NOMO-1 treated with dmso at 0.1 percent for 144 hours (cell line): ENCODE measurements around the gene GABARAP.
"Not testable (repeated sequence)": the region's sequence is repeated elsewhere in the genome, so short reads cannot be mapped to it uniquely, and the experiment has no call there.

Experiments
- DNase-seq: peaks from one replicate; lab custom pipeline; 2025; ENCODE audit not compliant: unreplicated experiment; lab: John Stamatoyannopoulos, UW

Gene GABARAP

DNA sequence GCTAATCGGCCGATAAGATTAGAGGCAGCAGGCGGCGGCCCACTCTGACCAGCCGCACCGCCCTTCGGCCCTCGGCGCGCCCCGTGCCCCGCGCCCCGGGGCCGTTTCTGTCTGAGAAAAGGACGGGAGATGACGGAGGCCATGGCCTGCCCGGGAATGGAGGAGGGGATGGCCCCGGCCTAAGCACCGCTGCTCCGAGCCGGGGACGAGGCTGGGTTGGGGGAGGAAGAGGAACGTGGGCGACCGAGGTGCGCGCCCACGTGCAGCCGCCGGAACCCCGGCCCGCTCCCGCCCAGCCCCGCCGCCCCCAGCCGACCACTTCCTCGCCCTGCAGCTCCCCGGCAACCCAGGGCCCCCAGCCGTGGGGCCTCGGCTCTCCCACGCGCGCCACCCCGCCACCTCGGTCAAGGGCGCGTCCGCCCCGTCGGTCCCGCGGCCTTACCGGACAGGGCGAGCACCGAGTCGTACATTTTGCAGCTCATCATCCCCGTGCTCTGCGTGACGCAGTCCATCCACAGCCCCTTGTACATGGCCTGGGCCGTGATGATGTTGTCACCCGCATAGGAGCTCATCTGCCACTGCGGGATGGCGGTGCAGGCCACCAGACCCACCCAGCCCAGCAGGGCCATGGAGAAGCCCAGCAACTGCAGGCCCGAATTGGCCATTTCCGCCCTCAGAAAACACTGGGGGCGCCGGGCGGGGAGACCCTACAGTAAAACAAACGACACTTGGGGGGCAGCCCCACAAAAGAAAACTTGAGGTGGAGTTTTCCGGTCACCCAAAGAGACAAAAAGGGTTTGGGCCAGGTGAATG, 19.3 kb upstream of the GABARAP start:
- no peak for DNase-seq

DNA sequence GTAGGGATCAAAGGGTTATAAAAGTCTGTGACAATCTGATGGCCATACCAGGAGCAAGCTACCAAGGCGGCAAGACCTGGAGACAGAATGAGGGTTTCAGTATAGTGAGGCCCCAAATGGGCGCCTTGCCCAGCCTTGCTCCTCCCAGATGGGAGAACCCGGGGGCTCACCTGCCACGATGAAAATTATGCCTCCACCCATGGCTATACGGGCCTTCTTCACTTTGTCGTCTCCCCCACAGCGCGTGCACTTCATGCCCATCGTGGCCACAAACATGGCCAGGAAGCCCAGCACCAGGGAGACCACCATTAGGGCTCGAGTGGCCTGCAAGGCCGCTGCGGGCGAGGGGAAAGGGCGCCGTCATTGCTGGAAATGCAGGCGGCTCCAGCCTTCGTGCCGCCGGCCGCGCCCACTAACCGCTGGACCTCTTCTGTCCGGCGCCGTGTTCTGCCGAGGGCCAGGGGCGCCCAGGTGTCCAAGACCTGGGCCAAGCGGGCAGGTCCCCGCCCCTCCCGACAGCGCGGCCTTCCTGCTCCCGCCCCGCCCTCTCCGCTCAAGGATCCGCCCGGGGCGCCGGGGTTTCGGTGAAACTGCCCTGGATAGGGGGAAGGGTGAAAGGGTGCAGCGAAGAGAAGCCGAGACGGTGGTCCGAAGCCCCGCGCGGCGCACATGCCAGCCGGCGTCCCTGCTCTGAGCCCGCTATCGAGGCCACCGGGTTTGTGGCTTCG, 18.6 kb upstream of the GABARAP start:
- DNase-seq = no peak

DNA sequence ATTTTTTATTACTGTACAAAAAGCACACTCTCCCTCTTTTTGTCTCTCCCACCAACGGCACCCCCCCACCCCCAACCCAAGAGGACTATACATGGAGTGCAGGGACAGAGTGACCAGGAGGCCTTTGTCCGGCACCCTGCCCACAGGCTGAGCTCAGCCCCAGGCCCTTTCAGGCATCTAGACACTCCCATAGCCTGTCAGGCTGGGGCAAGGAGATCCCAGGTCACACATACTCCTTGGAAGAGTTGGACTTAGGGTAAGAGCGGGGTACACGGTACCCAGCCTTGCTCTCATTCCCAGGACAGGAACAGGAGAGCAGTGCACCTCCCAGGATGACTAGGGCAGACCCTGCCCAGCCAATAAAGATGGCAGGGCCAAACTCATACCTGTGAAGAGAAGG, 17.9 kb upstream of the GABARAP start:
- no peak for DNase-seq

DNA sequence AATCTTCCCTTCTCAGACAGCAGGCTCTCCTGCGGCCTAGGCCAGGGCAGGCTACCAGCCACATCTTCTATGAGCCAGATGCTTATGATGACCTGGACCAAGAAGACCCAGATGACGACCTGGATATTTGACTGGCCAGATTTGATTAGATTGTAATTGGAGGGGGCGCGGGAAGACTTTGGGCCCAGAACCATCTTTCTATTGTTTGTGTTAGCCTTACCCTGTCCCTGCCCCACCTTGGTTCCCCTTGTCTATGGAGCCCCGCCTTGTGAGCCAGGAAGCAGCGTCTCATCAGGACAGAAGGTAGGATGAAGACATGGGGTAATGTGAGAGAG, 17.3 kb upstream of the GABARAP start:
- DNase-seq = no peak

DNA sequence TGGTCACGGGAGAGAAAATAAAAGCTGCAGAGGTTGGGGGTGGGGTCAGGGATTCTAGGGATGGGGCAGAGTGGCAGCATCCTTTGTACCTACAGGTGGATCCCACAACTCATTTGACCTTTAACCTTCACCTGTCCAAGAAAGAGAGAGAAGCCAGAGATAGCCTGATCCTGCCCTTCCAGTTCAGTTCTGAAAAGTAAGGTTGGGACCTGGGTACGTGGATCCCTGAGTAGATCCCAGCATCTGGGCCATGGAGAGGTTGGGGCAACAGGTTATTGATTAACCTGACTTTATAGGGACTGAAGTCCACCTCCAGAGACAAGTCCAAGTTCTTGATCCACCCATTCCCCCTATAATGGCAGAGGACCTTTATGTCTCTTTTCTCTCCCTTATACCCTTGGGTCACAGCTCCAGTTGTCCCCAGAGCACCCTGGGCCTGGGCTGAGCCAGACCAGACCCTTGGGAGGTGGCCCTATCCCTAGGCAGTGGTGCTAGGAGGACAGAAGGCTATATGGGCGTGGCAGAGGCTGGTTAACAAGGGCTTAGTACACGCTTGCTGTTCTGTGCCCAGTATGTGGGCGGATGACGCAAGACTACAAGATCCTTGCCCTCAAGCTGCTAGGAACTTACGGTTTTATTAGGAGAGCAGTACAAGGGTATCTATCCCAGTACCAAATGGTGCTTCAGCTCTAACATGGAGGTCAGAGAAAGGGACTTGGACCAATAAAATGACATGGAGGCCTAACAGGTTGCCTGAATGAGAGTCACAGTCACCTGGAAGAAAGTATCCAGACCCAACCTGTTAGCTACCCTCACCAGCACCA, 16.7 kb upstream of the GABARAP start:
- DNase-seq = no peak

DNA sequence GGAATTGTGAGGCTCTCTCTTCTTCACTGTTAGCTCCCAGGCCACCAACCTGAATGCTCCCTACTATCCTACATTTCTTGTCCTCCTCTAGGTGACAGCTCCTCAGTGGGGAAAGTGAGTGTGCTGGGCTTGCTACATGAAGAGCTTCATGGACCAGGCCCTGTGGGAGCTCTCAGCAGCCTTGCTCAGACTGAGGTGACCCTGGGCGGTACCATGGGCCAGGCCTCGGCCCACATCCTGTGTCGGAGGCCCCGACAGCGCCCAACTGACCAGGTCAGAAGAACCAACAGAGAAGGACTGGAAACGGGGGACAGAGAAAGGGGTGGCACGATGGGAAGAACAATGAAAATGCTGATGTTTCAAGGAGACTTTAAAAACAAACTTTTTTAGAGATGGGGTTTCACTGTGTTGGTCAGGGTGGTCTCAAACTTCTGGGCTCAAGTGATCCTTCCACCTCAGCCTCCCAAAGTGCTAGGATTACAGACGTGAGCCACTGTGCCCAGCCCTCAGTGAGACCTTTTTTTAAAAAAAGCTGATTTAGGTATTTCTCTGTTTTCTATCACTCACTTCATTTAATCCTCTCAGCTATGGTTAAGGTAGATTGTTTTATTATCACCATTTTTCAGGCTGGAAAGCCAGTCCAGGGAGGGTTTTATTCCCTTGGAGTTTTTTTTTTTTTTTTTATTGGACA, 14.7 kb upstream of the GABARAP start:
- no peak for DNase-seq

DNA sequence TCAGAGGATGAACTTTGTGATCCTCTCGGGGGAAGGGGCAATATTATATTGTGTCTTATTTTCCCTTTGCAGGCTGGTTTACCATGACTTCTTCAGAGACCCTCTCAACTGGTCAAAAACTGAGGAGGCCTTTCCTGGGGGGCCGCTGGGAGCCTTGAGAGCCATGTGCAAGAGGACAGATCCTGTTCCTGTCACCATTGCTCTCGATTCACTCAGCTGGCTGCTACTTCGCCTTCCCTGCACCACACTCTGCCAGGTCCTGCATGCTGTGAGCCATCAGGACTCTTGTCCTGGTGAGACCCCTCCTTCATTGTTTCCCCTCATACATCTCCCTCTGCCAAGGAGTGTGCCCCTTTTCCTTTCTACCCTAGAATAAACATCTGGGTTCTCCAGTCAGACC, 12.3 kb upstream of the GABARAP start:
- DNase-seq = no peak

DNA sequence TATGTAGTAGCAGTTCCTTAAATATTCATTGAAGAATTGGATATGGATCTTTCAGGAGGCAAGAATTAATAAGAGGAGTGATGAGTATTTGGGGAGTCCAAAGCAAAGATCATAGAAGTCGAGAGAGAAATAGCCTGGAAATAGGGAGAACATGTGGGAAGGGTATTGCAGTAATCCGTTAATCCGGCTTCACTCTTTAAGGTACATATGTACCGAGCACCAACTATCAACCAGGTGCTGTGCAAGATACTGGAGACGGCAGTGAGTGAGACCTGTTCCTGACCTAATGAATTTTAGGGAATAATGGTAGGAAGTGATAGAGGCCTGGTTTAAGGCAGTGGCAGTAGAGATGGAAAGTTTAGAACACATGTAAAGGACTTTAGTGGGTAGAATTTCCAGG, 10.8 kb upstream of the GABARAP start:
- no peak for DNase-seq

DNA sequence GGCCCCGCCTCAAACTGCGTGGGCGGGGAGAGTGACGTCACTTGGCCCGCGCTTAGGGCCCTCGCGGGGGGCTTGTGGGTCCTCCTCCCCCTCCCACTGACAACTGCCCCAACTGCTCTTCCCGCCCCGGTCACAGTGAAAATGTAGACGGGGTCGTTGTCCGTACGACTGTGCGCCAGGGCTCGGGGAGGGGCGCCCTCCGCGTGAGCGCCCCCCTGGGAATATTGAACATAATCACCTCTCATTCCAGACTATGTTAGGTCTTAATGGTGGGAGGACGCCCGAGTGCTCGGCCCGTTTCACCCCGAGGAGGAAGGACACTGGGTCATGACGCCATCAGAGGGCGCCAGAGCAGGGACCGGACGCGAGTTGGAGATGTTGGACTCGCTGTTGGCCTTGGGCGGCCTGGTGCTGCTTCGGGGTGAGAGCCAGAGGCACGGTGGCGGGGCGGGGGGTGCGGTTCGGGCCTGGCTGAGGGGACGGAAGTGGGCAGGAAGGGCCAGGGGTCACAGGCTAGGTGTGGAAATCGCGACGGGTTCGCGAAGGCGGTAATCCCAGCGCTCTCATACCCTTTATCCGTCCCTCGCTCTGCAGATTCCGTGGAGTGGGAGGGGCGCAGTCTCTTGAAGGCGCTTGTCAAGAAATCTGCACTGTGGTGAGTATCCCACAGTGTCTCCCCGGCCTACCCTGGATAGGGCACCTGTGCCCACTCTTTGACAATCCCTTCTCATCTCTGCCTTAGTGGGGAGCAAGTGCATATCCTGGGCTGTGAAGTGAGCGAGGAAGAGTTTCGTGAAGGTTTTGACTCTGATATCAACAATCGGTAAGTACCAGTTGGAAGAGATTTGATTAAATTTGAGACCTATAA, 10.2 kb upstream of the GABARAP start, which contains the start of gene ELP5:
ELP5 (plus strand) TSS at position 40 of the 868 bp plus-strand sequence; CDS start at position 376, 336 bp downstream.
- DNase-seq = peak; percentile 91

DNA sequence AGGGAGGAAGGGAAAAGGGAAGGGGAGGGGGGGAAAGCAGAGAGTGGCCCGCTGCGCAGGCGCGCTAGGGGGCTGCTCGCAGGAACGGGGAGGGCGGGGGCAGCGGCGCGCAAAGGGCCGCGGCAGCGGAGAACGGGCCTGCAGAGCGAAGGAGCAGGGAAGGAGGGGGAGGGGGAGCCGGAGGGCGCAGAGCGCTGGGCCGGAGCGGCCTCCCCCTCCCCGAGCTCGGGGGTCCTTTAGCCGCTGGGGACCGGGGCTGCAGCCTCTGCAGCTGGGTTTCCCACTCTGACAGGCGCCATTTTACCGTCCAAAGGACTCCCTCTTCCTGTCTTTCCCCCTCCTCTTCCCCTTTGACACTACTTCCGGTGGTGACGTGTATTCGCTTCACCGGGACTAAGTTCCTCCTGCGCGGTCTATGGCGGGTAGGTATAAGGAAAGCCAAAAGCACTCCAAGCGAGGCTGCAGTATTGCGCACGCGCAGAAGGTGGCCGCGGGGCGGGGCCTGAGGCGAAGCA, 9.5 kb upstream of the GABARAP start, which contains the start of gene CTDNEP1:
CTDNEP1 (minus strand) TSS at position 74 of the 515 bp plus-strand sequence. CDS start 438 bp downstream, outside the sequence.
- DNase-seq = peak; percentile 97

DNA sequence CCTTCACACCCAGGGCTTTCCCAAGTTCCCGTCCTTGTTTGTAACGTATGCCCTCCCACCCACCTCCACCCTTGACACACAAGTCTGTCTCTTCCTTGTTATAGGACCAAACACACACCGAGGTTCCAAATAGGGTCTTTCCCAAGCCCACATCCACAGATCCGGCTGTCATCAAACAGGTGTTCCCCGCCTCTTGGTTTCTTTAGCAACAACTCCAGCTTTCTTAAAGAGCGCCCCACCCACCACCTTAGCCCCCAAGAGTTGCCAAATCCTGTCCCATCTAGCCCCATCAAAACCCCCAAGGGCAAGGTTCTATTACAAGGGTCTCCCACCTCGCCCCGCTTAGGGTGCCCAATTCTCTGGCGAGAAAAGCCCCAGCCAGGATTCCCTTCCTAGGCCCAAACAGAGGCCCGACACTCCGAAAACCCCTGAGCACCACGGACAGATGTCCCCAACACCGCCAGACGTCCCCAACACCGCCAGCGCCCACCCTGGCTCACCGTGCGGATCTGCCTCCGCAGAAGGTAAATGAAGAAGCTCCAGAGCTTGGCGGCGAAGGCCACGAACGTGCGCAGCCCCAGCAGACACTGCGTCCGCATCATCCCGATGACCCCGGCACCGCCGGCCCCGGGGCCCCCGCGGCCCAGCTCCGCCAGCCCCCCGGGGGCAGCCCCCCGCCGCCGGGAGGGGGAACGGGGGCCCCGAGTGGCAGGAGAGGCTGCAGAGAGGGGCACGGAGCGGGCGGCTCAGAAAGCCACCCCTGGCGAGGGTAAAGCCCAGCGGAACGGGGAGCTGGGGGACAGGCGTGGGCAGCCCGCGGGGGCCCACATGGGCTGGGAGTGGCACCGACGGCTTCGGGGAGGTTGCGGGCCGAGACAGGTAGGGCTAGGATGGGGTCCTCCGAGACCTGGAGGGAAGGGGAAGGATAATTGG, 8.7 kb upstream of the GABARAP start:
- DNase-seq = no peak

DNA sequence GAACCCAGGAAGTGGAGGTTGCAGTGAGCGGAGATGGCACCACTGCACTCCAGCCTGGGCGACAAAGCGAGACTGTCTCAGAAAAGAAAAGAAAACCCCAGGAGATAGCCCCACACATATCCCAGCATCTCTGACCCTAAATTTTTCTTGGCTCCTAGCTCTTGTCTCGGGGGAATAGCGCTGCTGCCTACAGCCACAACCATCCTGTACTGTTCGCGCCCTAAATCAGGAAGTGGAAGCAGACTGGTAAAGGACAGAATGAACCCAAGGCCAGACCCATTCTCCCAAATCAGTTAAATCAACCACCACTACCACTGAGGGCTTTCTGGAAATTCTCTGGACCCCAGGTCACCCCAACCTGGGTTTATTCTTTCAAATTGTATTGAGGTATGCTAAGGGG, 7.6 kb upstream of the GABARAP start:
- peak; percentile 33 for DNase-seq

DNA sequence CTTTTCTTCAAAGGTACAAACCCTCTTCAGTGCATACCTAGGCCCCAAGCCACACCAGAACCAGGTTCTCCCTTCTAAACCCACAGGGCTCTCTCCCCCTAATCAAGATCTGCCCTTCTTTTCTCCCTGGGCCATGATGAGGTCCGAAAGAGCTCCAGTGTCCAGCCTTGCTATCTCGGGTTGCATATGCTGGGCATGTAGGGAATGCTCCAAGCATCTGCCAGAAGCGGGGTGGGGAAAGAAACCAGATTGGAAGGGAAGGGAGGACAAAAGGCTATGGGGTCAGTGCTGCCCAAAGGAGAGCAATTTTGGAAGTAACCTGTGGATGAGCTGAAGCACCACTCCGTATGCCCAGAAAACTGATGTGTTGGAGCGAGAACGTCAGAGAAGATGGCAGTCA, 7.0 kb upstream of the GABARAP start:
- DNase-seq = no peak

DNA sequence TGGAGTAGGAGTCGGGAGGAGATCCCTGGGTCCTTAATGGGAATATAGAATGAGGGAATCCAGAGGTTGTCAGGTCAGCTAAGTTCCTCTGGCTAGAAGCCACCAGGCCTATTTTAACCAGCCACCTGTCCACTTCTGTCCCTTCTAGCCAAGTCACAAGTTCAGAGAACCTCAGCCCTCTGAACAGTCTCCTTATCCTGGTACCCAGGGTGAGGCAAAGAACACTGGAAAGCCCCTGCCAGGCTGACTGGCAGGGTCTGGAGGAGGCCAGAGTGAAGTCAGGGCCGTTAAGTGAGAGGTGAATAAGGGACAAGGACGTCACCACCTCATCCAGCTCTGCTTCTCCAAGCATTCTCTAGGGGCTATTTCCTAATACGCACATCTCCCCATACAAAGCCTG, 6.5 kb upstream of the GABARAP start:
- no peak for DNase-seq

DNA sequence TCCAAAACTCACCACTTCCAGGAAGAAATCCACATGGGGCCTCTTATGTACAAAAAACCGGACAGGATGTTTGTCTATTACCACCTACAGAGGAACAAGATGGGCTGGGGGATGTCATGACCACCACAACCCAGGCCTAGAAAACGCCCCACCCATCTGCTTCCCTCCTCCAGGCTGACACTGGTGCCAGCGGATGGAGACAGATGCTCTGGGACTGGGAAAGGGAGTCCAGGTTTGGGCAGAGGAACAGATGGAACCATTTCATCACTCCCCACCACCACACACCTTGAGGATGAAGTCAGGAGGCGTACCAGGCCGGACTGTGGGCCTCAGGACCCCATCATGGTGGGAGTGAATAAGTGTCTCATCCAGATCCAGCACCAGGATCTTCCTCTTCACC, 4.5 kb upstream of the GABARAP start:
- no peak for DNase-seq

DNA sequence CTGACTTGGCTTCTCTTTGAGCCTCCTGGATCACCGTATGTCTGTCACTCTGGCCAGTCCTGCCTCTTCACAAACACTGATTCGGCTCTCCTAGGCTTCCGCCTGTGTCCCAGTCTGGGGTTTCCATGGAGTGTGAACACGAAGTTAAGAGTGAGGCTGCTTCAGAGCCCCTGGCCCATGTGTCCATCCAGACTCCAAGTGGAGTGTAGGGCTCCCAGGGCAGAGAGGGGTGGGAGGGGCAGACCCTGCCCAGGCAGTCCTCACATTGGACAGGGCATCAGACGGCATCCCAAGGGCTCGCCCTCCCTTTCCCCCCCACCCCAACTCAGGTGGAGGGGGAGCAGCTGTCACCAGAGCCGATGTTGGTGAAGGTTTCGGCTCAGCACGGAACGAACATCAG, 1.6 kb upstream of the GABARAP start:
- not testable (repeated sequence) for DNase-seq

DNA sequence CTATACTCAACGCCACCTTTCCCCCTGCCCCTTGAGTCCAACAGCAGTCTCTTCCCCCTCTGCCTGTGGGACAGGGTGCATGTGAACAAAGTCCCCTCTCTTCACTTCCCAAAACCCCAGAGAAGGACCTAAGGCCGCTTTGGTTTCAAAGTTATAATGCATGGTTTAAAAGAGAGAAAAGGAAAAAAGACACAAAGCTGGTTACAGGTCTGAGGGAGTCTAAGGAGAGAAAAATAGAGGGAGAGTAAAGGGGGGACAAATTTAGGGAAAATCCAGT, 1.1 kb upstream of the GABARAP start:
- no peak for DNase-seq

DNA sequence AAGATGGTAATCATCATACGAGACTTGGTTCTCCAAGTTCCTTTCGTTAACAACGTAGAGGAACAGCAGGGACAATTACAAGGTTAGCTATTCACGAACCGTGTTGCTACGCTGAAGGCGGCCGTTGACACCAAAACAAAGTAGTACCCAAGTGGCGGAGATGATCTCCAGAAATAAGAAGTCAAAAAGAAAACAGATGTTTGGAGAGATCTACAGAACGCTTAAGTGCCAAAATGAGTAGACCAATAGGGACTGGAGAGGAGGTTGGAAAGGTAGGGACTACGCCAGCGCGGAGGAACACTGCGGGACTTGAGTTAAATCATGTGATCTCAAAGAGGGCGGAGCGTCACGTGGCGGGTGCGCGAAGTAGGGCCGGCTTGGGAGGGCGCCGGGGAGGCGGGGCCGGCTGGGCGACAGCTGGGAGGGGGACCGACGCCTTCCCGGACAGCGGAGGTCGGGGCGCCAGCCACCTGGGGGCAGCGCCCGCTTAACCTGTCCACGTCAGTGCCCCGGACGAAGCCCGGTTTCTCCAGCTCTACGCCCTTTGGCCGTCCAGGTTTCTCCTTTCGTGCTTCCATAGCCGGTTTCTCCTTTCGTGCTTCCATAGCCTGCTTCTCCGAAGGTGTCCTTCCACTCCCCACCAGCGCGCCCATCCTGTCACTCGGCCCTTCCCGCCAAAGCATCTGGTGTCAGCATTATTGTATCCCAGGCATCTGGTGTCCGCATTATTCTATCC, 636 bp upstream of the GABARAP start:
- peak; percentile 89 for DNase-seq
